ENCODE results near the gene ERI2. TPM values are rescaled to one million over a fixed set of nuclear protein-coding genes. Genes with fewer than 3 reads are reported as not detected.
A peak's percentile ranks its signal among the peaks of the same experiment; 100 is the strongest.

ERI2 gene
- total RNA-seq, 2 experiments from 2014 or later, result 15.0 to 15.4 TPM

DNA sequence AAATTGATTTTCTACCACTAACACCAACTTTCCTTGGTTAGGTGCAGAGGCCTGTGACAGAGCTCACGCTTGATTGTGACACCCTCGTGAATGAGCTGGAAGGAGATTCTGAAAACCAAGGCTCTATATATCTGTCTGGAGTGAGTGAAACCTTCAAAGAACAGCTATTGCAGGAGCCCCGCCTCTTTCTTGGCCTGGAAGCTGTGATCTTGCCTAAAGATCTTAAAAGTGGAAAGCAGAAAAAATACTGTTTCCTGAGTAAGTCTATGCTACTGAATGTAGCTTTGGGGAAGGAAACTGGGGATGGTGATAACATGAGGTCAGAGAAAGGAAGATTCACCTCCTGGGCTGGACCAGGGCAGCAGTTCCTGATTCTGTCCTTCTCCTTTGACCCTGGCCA lies 38.3 kb upstream of the ERI2 start:
- Mint-ChIP-seq H3K36me3 (ENCODE audit: low read depth) (peaks cover 46% of the 10 kb centered on the region), H3K9me3 (ENCODE audit: insufficient read depth) (no peaks in the 10 kb centered on the region), H3K27ac (peak overlapping the region; percentile 60), H3K27me3 (ENCODE audit: low read depth) (no peaks in the 10 kb centered on the region), H3K4me3 (no peak overlapping the region), H3K4me1 (ENCODE audit: low read depth) (peaks cover 45% of the 10 kb centered on the region)
- POLR2A ChIA-PET, result interaction anchor here (1.0 to 3.0 kb wide), 2 partner anchors 30 to 56 kb away, joined by 3 to 7 read pairs; partner anchors contain the start of genes DCUN1D3 and LYRM1
- DNase-seq (no peak), ATAC-seq (peak; percentile 70)
- CTCF ChIA-PET, result interaction anchor here (0.8 to 3.2 kb wide), 4 partner anchors 30 to 239 kb away, joined by 3 to 14 read pairs (median 4); partner anchors contain the start of genes ERI2 and REXO5

DNA sequence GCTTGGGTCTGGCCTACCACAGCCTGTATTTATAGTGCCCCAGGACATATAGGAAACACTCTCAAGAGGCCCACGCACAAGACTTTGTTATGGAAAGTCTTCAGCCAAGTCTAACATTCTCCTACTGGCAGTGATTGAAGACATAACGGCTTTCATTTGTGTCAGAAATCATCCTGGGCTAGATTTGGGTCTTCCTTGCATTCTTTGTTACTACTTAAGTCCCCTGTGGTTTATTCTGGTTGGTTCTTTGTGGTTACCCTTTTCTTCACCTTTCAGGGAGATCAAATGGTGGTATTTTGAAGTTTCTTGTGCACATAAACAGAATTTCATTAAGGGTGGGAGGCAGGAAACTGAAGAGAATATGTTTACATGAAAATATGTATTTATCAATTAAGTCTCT lies 37.8 kb upstream of the ERI2 start:
- no peaks in the 10 kb centered on the region for H3K27me3 Mint-ChIP-seq (ENCODE audit: low read depth)
- no peaks in the 10 kb centered on the region for H3K9me3 Mint-ChIP-seq (ENCODE audit: insufficient read depth)
- ATAC-seq (peak; percentile 52), DNase-seq (no peak)
- POLR2A ChIA-PET, result interaction anchor here (1.0 kb wide), 1 partner anchor 31 kb away, joined by 3 read pairs; no protein-coding TSS in a partner anchor
- CTCF ChIA-PET, result interaction anchor here (0.9 to 3.2 kb wide), 4 partner anchors 11 to 240 kb away, joined by 3 to 14 read pairs (median 4); partner anchors contain the start of genes ERI2 and REXO5
- H3K4me3 Mint-ChIP-seq, result peak overlapping the region; percentile 1
- peak overlapping the region; percentile 21 for H3K27ac Mint-ChIP-seq
- H3K36me3 Mint-ChIP-seq (ENCODE audit: low read depth), result peaks cover 48% of the 10 kb centered on the region
- H3K4me1 Mint-ChIP-seq (ENCODE audit: low read depth), result peaks cover 48% of the 10 kb centered on the region

DNA sequence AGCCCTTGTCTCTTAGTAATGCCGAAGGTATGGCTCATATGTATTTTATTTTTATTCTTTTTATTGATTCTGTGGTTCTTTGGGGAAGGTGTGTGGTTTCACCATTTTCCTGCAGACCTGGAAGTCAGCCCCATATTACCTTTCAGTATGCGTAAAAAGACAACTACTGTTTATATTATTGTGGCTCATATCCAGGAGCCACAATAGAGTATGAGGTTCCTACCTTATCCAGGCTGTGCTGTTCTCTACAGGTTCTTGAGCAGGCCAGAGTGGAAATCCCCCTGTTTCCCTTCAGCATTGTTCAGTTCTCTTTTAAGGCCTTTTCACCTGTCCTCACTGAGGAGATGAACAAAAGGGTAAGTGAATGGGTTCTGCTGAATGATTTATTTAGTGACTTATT lies 33.2 kb upstream of the ERI2 start:
- Mint-ChIP-seq H3K36me3 (ENCODE audit: low read depth) (peaks cover 70% of the 10 kb centered on the region), H3K4me3 (no peak overlapping the region)
- CTCF ChIA-PET, result no interaction called here

DNA sequence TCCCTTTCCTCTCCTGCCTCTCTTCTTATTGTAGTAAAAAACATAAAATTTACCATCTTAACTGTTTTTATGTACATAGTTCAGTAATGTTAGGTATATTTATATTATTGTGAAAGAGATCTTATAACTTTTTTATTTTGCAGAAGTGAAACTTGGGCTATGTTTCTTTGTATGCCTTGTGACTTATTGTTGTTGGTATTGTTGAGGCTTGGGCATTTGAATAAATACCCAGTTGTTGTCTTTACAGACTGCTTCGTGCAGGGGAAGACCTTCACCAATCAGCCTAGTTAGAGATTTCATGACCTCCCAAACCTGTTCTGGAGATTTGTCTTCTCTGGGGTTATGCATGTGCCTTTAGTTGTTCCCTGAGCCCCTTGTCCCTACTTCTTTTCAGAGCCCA lies 32.0 kb upstream of the ERI2 start:
- no peak for ATAC-seq
- peaks cover 9% of the 10 kb centered on the region for H3K9me3 Mint-ChIP-seq (ENCODE audit: insufficient read depth)
- ChIA-PET POLR2A (no interaction called here), CTCF (interaction anchor here (1.0 kb wide), 1 partner anchor 20 kb away, joined by 3 read pairs; no protein-coding TSS in a partner anchor)
- peaks cover 7% of the 10 kb centered on the region for H3K4me1 Mint-ChIP-seq (ENCODE audit: low read depth)
- no peak for DNase-seq
- no peaks in the 10 kb centered on the region for H3K27me3 Mint-ChIP-seq (ENCODE audit: low read depth)
- no peak overlapping the region for H3K4me3 Mint-ChIP-seq
- no peak overlapping the region for H3K27ac Mint-ChIP-seq
- peaks cover 79% of the 10 kb centered on the region for H3K36me3 Mint-ChIP-seq (ENCODE audit: low read depth)

More for the DNA sequence above, 33.2 kb upstream of the ERI2 start:
- H3K27ac Mint-ChIP-seq, result no peak overlapping the region
- peaks cover 18% of the 10 kb centered on the region for H3K4me1 Mint-ChIP-seq (ENCODE audit: low read depth)
- H3K27me3 Mint-ChIP-seq (ENCODE audit: low read depth), result no peaks in the 10 kb centered on the region
- POLR2A ChIA-PET, result no interaction called here
- DNase-seq (no peak), ATAC-seq (no peak)
- H3K9me3 Mint-ChIP-seq (ENCODE audit: insufficient read depth), result peaks cover 9% of the 10 kb centered on the region

DNA sequence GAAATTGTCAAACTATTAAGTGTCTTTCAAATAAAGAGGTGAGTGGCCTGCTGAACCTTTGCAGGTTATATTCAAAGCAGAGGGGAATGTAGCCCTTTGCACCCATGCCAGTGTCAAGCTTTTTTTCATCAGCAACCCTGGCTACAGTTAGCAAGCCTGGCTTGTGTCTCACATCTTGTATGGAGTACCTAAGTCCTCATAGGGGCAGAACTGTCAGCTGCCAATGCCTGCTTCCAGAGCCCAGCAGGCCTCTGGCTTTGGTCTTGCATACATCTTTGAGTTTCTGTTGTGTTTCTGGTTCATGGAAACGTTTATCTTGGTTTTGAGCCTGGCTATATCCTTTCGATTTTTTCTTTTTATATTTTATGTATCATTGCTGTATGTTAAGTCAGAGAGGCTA lies 26.8 kb upstream of the ERI2 start:
- DNase-seq (no peak), ATAC-seq (no peak)
- H3K27me3 Mint-ChIP-seq (ENCODE audit: low read depth), result no peaks in the 10 kb centered on the region
- peaks cover 61% of the 10 kb centered on the region for H3K36me3 Mint-ChIP-seq (ENCODE audit: low read depth)
- POLR2A ChIA-PET, result no interaction called here
- peaks cover 9% of the 10 kb centered on the region for H3K9me3 Mint-ChIP-seq (ENCODE audit: insufficient read depth)
- no peak overlapping the region for H3K27ac Mint-ChIP-seq
- no peak overlapping the region for H3K4me3 Mint-ChIP-seq
- CTCF ChIA-PET, result interaction anchor here (1.0 to 1.4 kb wide), 4 partner anchors 11 to 18 kb away, joined by 3 to 5 read pairs (median 4); no protein-coding TSS in a partner anchor
- no peaks in the 10 kb centered on the region for H3K4me1 Mint-ChIP-seq (ENCODE audit: low read depth)

DNA sequence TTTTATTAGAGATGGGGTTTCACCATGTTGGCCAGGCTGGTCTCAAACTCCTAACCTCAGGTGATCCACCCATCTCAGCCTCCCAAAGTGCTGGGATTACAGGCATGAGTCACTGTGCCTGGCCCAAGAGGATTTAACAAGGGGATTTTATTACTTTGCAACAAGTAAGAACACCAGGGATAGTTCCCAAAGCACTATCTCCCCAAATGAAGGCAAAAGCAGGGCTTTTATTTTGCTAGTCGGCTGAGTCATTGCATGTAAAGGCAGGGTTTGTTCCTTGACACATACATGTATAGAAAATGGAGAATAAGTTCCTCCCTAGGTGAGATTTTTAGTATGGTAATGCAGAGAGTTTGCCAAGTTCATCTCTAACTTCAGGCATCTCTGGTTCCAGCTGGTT lies 24.1 kb upstream of the ERI2 start:
- Mint-ChIP-seq H3K9me3 (ENCODE audit: insufficient read depth) (no peaks in the 10 kb centered on the region), H3K4me1 (ENCODE audit: low read depth) (no peaks in the 10 kb centered on the region), H3K4me3 (no peak overlapping the region), H3K27me3 (ENCODE audit: low read depth) (no peaks in the 10 kb centered on the region), H3K36me3 (ENCODE audit: low read depth) (peaks cover 48% of the 10 kb centered on the region), H3K27ac (no peak overlapping the region)
- ATAC-seq, result no peak
- POLR2A ChIA-PET, result interaction anchor here (0.5 kb wide), 1 partner anchor 456 kb away, joined by 5 read pairs; no protein-coding TSS in a partner anchor
- CTCF ChIA-PET, result no interaction called here
- no peak for DNase-seq

DNA sequence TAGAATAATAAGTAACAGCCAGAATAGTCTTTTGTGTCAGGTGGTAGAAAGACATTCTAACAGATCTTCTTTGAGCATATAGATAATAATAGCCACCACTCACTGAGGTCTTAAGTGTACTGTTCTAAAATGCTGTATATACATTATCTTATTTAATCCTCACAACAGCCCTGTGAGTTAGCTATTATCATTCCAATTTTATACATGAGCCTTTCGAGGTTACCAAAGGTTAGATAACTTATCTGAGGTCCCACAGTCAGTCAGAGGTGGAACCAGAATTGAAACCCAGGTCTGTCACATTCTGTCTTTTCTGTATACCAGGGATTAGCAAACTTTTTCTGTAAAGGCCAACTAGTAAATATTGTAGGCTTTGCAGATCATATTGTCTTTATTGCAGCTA lies 23.3 kb upstream of the ERI2 start:
- H3K9me3 Mint-ChIP-seq (ENCODE audit: insufficient read depth), result no peaks in the 10 kb centered on the region
- no peaks in the 10 kb centered on the region for H3K4me1 Mint-ChIP-seq (ENCODE audit: low read depth)
- no peaks in the 10 kb centered on the region for H3K27me3 Mint-ChIP-seq (ENCODE audit: low read depth)
- POLR2A ChIA-PET, result no interaction called here
- H3K36me3 Mint-ChIP-seq (ENCODE audit: low read depth), result peaks cover 42% of the 10 kb centered on the region
- no peak for ATAC-seq
- H3K27ac Mint-ChIP-seq, result no peak overlapping the region
- CTCF ChIA-PET, result no interaction called here
- no peak overlapping the region for H3K4me3 Mint-ChIP-seq
- no peak for DNase-seq

DNA sequence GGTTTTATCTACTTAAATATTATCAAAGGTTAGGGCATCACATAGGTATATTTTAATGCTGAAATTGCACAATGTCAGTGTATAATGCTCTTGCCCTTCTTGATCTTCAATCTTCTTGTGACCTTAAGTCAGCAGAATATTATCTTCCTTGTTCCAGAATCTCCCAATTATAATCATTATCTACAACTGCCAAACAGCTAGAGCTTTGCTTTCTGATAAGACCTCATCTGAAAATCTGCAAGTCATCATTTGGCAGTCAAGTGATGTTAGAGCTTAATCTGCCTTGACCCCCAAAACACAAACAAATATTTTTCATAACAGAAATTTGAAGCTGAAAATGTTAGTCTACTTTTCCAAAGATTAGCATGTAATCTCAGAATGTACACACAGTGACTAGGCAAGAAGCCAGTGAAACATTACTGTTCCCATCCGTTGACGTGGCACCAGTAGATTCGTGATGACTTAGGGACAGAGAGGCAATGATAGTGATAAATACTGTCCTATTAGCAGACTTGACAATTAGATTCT lies 19.8 kb upstream of the ERI2 start:
- DNase-seq (no peak), ATAC-seq (no peak)
- H3K36me3 Mint-ChIP-seq (ENCODE audit: low read depth), result peaks cover 44% of the 10 kb centered on the region
- H3K27ac Mint-ChIP-seq, result no peak overlapping the region
- ChIA-PET CTCF (no interaction called here), POLR2A (no interaction called here)
- H3K9me3 Mint-ChIP-seq (ENCODE audit: insufficient read depth), result no peaks in the 10 kb centered on the region
- H3K4me1 Mint-ChIP-seq (ENCODE audit: low read depth), result peaks cover 15% of the 10 kb centered on the region
- no peak overlapping the region for H3K4me3 Mint-ChIP-seq
- H3K27me3 Mint-ChIP-seq (ENCODE audit: low read depth), result no peaks in the 10 kb centered on the region

DNA sequence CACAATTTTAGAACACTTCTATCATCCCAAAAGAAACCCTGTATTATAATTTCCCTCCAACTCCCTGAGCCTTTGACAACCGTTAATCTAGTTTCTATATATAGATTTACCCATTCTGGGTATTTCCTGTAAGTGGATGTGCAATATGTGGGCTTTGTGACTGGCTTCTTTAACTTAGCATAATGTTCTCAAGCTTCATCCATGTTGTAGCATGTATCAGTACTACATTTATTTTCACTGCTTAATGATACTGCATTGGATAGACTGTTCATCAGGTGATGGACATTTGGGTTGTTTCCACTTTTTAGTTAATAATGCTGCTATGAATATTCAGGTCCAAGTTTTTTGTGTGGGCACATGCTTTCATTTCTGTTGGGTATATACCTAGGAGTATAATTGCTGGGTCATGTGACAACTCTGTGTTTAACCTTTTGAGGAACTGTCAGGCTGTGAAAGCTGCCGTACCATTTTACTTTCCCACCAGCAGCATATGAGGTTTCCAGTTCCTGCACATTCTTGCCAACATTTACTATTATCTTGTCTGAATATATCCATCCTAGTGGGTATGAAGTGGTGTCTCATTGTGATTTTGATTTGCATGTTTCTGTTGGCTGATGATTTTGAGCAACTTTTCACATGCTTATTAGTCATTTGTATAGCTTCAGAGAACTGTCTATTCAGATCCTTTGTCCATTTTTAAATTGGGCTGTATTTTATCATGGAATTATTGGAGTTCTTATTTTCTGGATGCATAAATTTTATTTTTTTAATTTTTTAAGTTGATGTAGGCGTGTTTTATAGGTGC lies 16.5 kb upstream of the ERI2 start:
- H3K9me3 Mint-ChIP-seq (ENCODE audit: insufficient read depth), result no peaks in the 10 kb centered on the region
- H3K27ac Mint-ChIP-seq, result peak overlapping the region; percentile 68
- peaks cover 56% of the 10 kb centered on the region for H3K36me3 Mint-ChIP-seq (ENCODE audit: low read depth)
- ChIA-PET POLR2A (interaction anchor here (1.2 to 1.3 kb wide), 2 partner anchors 16 to 52 kb away, joined by 3 to 6 read pairs; partner anchors contain the start of genes ERI2 and REXO5), CTCF (no interaction called here)
- peak overlapping the region; percentile 8 for H3K4me3 Mint-ChIP-seq
- DNase-seq (no peak), ATAC-seq (no peak)
- peaks cover 17% of the 10 kb centered on the region for H3K4me1 Mint-ChIP-seq (ENCODE audit: low read depth)
- no peaks in the 10 kb centered on the region for H3K27me3 Mint-ChIP-seq (ENCODE audit: low read depth)

DNA sequence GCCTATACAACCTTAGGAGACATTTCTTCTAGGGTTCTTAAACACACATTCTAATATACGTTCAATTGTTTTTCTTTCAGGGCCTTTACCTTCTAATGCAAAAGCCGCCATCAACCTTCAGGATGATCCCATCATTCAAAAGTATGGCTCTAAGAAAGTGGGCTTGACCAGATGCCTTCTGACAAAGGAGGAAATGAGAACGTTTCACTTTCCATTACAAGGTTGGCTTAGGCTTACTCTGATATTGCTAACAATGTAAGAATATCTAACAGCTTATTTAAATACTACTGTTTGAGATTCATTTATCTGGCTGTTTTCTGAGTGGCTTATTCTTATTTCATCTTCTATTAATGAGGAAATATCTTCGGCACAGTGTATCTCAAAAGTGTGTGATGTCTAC lies 15.4 kb upstream of the ERI2 start:
- ATAC-seq, result no peak
- Mint-ChIP-seq H3K4me3 (no peak overlapping the region), H3K36me3 (ENCODE audit: low read depth) (peaks cover 58% of the 10 kb centered on the region), H3K4me1 (ENCODE audit: low read depth) (peaks cover 17% of the 10 kb centered on the region), H3K27me3 (ENCODE audit: low read depth) (no peaks in the 10 kb centered on the region), H3K27ac (peak overlapping the region; percentile 24), H3K9me3 (ENCODE audit: insufficient read depth) (no peaks in the 10 kb centered on the region)
- POLR2A ChIA-PET, result interaction anchor here (1.3 kb wide), 1 partner anchor 15 kb away, joined by 6 read pairs; the partner anchor contains the start of genes ERI2 and REXO5
- CTCF ChIA-PET, result interaction anchor here (2.0 kb wide), 1 partner anchor 15 kb away, joined by 8 read pairs; the partner anchor contains the start of genes ERI2 and REXO5
- DNase-seq, result no peak

DNA sequence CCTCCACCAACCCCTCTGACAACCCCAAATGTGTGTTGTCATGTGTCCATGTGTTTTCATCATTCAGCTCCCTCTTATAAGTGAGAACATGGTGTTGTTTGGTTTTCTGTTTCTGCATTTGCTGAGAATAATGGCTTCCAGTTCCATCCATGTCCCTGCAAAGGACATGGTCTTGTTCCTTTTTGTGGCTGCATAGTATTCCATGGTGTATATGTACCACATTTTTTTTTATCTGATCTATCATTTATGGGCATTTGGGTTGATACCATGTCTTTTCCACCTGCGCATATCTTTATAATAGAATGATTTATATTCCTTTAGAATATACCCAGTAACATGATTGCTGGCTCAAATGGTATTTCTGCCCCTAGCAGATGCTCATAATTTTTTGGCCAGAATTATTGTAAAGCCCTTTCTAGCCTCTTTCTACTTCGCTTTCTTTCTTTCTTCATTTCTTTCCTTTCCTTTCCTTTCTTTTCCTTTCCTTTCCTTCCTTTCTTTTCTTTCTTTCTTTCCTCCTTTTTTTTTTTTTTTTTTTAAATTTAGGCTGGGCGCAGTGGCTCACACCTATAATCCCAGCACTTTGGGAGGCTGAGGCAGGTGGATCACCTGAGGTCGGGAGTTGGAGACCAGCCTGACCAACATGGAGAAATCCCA lies 12.8 kb upstream of the ERI2 start:
- Mint-ChIP-seq H3K9me3 (ENCODE audit: insufficient read depth) (no peaks in the 10 kb centered on the region), H3K36me3 (ENCODE audit: low read depth) (peaks cover 61% of the 10 kb centered on the region), H3K27ac (no peak overlapping the region), H3K4me1 (ENCODE audit: low read depth) (peaks cover 25% of the 10 kb centered on the region), H3K4me3 (no peak overlapping the region), H3K27me3 (ENCODE audit: low read depth) (no peaks in the 10 kb centered on the region)
- POLR2A ChIA-PET, result no interaction called here
- CTCF ChIA-PET, result interaction anchor here (0.9 to 1.1 kb wide), 2 partner anchors 12 to 30 kb away, joined by 3 read pairs; no protein-coding TSS in a partner anchor
- ATAC-seq, result no peak
- DNase-seq, result no peak
